8988T (cell line): ENCODE data around the gene FGF21.

ENCODE experiments used
- DNase-seq: peaks from one replicate; pipeline ENCODE4 v3.0.0; 2011

The FGF21 gene

DNA sequence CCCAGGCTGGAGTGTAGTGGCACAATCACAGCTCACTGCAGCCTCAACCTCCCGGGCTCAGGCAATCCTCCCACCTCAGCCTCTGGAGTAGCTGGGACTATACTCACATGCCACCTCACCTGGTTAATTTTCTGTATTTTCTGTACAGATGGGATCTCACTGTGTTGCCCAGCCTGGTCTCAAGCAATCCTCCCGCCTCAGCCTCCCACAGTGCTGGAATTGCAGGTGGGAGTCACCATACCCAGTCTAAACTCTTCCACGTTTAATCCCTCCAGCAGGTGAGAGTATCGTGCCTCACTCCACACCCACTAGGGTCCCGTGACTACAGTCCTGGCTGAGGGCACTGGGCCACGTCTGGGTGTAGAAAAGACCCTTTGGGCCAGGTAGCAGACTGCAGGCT, 39.0 kb downstream of the FGF21 start:
- DNase-seq, result no peak

DNA sequence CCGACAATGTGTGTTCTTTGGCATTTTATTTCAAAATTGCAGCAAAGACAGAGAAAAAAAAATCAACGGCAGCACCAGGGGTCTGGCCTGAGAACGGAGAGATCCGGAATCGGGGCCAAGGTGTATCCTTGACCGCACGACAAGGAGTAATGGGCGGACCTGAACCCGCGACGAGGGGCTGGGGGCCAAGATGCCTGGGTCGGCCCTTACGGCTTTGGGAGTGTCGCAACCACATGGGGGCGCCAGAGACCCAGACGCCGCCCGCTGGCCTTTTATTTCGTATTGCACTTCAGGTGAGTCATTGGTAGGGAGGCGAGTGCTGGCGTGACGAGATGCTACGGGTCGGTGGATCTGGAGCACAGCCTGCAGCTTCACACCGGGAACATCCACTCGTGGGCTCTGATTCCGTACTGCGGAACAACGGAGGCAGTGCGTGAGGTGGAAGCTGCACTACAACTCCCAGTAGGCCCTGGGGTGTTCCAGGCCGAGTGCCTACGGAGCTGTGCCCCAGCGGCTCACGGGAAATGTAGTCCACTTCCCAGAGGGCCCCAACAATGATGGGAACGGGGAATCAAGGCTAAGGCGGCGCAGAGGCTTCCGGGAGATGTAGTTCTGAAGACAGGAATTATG, 39.8 kb downstream of the FGF21 start:
- peak; percentile 65 for DNase-seq

DNA sequence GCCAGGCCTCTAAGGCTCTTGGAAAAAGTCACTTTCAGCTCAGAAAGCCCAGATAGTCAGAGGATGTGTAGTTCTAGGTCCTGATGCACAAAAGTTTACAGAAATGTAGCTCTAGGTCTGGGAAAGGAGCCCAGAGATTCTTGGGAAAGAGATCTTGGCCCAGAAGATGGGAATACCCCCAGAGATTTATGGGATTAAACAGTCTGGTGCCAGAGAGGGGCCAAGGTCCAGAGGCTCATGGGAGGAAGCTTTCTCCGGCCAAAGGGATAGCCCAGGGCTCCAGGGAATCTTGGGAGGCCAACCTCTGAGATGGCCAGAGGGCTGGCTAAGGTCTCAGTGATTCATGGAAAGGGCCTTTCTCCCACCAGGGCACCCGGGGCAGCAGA, 40.4 kb downstream of the FGF21 start:
- no peak for DNase-seq

DNA sequence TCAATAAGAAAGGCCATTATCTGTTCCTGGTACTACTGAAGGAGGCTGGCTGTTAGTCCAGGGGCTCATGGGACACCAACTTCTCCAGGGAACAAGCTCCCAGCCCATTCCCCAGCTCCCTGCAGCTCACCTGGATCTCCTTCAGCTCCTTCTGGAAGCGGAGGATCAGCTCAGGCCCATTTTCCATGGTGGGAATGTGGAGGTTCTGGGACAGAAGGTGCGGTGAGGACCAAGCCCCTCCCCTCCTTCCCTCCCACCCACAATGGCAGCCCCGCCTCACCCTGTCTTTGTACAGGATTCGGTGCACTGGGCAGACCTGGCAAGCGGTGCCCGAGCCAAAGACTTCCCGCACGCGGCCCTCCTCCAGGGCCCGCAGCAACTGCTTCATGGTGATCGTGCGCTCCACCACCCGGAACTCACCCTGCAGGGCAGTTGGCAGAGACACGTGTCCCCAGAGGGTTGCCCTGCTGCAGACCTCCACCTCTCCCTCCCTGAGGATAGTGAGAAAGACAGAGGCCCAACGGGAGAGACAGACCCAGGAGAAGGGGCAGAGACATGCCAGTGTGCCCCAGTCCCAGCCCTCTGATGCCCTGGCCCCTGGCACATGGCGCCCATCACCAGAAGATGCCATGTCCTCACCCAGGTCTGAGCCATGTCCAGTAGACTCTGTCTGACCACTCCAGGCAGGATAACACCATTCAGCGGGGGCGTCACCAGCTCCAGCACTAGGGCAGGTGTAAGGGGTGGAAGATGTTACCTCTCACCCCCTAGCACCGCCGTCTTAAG, 41.2 kb downstream of the FGF21 start:
- no peak for DNase-seq

DNA sequence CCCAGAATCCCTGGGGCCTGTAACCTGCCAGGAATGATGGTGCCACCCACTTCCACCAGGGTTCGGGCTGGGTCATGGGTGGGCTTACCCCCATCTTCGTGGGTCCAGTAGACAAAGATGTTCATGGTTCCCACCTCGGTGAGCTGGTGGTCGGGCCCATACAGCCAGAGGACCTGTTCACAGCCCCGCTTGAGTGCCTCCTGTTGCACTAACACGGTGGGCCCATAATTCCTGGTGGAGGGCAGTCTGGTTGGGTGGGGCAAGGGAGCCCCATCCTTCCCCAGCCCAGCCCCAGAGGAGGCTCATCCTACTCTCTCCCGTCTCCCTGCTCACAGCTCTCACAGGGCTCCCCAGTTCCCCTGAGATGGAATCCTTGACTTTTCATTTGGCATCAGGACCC, 41.8 kb downstream of the FGF21 start:
- DNase-seq, result no peak

DNA sequence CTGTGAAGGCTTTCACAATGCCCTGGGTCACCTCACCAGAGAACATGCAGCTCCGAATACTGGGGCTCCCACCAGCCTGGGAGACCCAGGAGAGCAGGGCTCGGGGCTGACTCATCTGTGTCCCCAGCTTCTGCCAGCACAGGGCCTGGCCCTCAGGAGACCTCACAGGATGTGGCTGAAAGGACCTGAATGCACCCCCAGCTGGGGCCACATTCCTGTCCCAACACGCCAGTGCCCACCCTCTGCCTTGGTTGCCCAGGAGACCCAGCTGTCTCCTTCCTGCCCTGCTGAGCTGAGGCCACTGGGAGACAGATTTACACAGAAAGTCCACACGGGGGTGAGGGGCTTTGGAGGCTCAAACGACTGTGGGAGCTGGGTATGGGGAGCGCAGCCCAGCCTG, 43.6 kb downstream of the FGF21 start:
- DNase-seq, result no peak

DNA sequence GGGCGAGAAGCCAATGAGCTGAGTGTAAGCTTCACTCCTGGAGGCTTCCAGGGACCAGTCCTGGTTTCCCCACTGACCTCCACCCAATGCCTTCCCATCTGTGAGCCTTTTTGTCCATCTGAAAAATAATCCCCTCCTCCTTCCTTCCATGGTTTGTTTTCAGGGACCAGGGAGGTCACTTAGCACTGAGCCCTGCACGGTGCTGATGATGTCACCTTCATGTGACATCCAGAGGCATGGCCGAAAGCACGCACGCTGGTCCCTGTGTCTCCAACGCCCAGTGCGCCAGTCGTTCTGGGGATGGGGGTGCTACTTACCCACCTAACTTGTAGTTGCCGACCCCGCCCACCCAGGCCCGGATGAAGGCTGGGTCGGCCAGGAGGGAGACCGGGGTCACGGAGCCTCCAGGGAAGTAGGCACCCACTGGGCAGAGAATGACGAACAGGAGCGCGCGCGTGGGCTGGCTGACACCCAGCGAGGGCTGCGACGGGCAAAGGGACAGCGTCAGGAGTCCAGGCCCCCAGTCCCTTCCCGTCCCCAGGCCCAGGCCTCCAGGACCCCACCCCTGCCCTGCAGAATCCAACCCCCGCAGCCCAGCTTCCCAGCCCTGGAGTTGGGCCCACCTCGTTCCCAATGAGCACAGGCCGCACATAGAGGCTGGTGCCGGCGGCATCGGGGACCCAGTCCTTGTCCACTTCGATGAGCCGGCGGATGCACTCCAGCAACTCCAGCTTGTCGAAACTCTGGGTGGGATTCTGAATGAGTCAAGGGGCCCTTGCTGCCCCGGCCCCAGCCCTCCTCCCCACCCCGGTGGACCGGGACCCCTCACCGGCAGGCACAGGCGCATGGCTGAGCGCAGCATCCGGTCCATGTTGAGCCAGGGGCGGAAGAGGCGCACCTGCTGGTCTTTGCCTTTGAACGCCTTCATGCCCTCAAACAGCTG, 44.3 kb downstream of the FGF21 start:
- DNase-seq, result no peak

DNA sequence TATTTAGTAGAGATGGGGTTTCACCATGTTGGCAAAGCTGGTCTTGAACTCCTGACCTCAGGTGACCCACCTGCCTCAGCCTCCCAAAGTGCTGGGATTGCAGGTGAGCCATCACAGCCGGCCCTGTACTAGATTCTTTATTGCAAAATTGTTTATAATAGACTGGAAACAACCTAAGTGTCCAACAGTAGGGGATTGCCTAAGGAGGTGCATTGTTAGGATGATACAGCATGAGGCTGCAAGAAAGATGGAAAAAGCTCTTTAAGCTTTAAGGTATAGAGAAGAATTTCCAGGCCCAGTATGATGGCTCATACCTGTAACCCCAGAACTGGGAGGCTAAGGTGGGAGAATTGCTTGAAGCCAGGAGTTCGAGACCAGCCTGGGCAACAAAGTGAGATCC, 47.3 kb downstream of the FGF21 start:
- no peak for DNase-seq

DNA sequence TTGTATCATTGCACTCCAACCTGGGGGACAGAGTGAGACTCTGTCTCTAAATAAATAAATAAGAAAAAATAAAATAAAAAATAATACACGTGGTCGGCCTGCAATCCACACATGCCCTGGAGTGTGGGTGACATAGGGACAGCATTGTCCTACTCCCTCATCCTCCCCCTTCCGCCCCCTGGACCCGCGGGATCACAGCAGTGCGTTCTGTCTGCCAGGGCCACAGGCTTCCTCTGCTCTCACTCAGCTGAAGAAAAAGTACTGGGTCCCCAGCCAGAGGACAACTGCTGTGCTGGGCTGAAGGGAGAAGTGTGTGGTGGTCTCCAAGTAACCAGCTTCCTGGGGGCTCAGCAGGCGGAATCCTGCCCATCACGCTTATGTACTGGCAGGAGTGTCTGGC, 49.2 kb downstream of the FGF21 start:
- no peak for DNase-seq

DNA sequence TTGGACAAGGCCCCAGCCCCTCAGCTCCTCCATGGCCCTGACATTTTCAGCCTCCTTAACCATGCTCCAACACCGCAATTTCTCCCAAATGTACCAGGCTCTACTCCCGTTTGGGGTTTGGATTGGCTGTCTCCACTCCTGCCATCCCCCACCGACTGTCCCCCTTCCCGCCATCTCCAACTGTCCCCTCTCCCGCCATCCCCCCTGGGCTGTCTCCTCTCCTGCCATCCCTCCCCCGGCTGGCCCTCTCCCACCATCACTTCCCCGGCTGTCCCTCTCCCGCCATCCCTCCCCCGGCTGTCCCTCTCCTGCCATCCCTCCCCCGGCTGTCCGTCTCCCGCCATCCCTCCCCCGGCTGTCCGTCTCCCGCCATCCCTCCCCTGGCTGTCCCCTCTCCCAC, 50.1 kb downstream of the FGF21 start:
- DNase-seq, result no peak

DNA sequence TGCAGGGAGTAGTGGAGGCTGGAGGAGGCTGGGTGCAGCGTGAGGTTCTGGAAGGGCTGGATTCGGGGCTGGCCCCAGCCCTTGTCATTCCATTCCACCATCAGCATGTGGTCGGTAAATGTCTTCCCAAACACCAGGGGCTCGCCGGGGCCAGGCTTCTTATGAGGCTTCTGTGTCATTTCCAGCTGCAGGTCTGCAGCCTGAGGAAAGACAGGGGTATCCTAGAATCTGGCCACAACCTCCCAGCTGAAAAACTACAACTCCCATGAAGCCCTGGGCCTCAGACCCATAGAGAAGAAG, 51.1 kb downstream of the FGF21 start:
- DNase-seq, result peak; percentile 46

DNA sequence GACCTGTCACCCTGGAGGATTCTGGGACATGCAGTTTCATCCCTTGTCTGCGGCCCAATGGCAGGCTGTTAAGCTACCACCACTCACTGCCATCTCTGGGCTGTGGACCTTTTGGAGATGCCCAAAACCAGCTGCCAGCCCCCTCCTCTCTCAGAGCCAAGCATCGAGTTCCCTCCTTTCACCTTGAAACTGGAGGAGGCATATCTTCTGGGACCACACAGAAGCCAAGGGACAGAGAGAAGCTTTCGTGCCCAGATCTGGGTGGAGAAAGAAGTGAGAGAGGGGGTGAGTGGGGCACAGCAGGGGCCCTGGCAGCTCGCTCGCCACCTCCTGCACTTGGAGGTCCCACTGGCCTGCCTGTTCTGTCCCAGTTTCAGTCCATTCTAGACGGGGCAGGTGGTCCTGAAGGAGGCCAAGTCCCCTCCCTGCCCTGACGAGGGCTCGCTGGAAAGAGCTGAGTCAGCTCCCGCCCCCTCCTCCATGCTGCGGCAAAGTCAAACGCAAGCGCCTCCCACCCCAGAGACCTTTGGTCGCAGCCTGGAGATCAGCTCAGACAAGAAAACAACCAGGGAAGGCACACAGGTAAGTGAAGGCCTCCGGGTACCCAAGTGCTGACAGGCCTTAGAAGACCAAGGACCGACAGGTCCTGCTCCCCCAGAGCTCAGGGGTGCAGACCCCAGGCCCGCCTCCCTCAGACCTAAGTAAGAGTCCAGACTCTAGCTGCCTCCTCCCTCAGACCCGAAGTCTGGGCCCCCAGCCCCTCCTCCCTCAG, 51.7 kb downstream of the FGF21 start:
- no peak for DNase-seq

DNA sequence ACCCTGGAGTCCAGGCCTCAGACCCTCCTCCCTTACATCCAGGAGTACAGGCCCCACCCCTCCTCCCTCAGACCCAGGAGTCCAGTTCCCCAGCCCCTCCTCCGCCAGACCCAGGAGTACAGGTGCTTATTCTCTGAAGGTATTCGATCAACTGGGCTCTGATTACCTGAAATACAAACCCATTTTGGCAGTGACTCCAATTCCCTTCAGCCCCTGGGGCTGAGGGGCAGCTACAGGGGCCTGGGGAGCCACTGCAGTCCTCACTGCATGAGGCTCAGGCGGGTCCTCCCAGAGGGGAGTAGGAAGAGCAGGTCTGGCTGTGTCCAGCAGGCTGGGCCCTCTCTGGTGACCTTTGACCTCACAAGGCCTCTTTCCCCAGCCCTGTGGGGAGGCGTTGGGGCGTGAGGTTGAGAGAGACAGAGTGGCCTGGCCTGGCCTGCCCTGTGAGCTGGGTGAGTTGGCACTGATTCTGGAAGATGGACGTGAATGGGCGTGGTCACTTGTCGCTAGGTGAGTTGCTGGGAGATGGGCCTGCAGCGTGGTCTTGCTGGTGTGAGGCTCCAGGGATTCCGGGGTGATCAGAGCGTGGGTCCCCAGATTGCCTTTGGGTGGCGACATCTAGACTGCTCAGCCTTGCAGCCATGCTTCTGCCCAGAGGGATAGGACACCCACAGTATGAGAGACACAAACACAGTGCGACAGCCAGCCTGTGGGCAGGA, 52.4 kb downstream of the FGF21 start:
- DNase-seq, result no peak
